CD4-positive, alpha-beta memory T cell (primary cell): ENCODE data around the gene SAP30. TPM values are rescaled to one million over a fixed set of nuclear protein-coding genes. Genes with fewer than 3 reads are reported as not detected.

Experiments
- CTCF ChIA-PET: fragments of 350-600 bp; sonication (Branson Sonifier 250); formaldehyde crosslinking; loops from one replicate; lab custom pipeline; 2021; ENCODE audit warnings: inconsistent platforms; ENCODE audit not compliant: partially characterized antibody; lab: Charles Lee
- POLR2A ChIA-PET: fragments of 350-600 bp; sonication (Branson Sonifier 250); formaldehyde crosslinking; loops from one replicate; lab custom pipeline; 2021; ENCODE audit not compliant: partially characterized antibody; lab: Charles Lee
- DNase-seq, 5 donors: peaks; one replicate each; pipeline versions ENCODE4 v3.0.0 to v3.0.0-alpha.2; 2020 to 2022; ENCODE audit warnings: mixed read lengths in 1 of 5
- H3K27ac ChIP-seq: one replicate; pipeline ENCODE4 v1.7.0; 2013; ENCODE audit warnings: low read depth, low read length
- H3K27me3 ChIP-seq: 2 replicates; pipeline ENCODE4 v1.7.0; 2013; ENCODE audit warnings: mild to moderate bottlenecking, low read length, moderate library complexity; ENCODE audit not compliant: insufficient read depth
- H3K36me3 ChIP-seq: 2 replicates; pipeline ENCODE4 v1.7.0; 2013; ENCODE audit warnings: mild to moderate bottlenecking, low read length, moderate library complexity; ENCODE audit not compliant: insufficient read depth
- H3K4me1 ChIP-seq: 2 replicates; pipeline ENCODE4 v1.7.0; 2013; ENCODE audit warnings: mild to moderate bottlenecking, low read length, moderate library complexity; ENCODE audit not compliant: insufficient read depth
- H3K4me3 ChIP-seq, 2 donors: one replicate each; pipeline ENCODE4 v1.7.0; 2013; ENCODE audit warnings: low read length in 2 of 2, mild to moderate bottlenecking in 1 of 2
- H3K9me3 ChIP-seq, 2 donors: one replicate each; pipeline ENCODE4 v1.7.0; 2013; ENCODE audit warnings: low read length in 2 of 2, control low read depth in 1 of 2; ENCODE audit not compliant: control insufficient read depth in 1 of 2
- H3K27ac Mint-ChIP-seq, 7 donors: one replicate each; pipeline ENCODE4 v1.8.0; 2020 to 2021; ENCODE audit warnings: mixed read lengths in 7 of 7, mild to moderate bottlenecking in 6 of 7, inconsistent platforms in 3 of 7, moderate library complexity in 3 of 7
- H3K27me3 Mint-ChIP-seq, 2 donors: one replicate each; pipeline ENCODE4 v1.8.0; 2020 to 2021; ENCODE audit warnings: mixed read lengths in 2 of 2
- H3K36me3 Mint-ChIP-seq, 2 donors: one replicate each; pipeline ENCODE4 v1.8.0; 2020 to 2021; ENCODE audit warnings: mixed read lengths in 2 of 2, inconsistent platforms in 1 of 2, mild to moderate bottlenecking in 1 of 2
- H3K4me1 Mint-ChIP-seq, 4 donors: one replicate each; pipeline ENCODE4 v1.8.0; 2020 to 2021; ENCODE audit warnings: mixed read lengths in 4 of 4, mild to moderate bottlenecking in 1 of 4
- H3K4me3 Mint-ChIP-seq, 8 donors: one replicate each; pipeline ENCODE4 v1.8.0; 2020 to 2021; ENCODE audit warnings: mixed read lengths in 8 of 8, mild to moderate bottlenecking in 7 of 8, moderate library complexity in 6 of 8, inconsistent platforms in 3 of 8
- H3K9me3 Mint-ChIP-seq, 8 donors: one replicate each; pipeline ENCODE4 v1.8.0; 2020 to 2021; ENCODE audit warnings: mixed read lengths in 8 of 8, mild to moderate bottlenecking in 5 of 8, inconsistent platforms in 3 of 8, moderate library complexity in 1 of 8
- intact Hi-C: fragments of 100-400 bp; cut with micrococcal nuclease; formaldehyde crosslinking; loops from one replicate; pipeline ENCODE4 v1.15.1; 2023
- polyA plus RNA-seq, 2 donors: library from polyadenylated mRNA; unstranded; fragments of 300-500 nt; fragmentation: Illumina TruSeq; gene quantifications; one replicate each; pipeline ENCODE4 v1.2.3, GENCODE V29; 2021
- total RNA-seq, 2 experiments: library from RNA; stranded (reverse); gene quantifications; one replicate each; pipeline ENCODE4 v1.2.3, GENCODE V29; 2021

The SAP30 gene
- total and polyA plus RNA-seq, 4 experiments from 2014 or later: 5.6 to 7.1 (median 6.4) TPM

DNA sequence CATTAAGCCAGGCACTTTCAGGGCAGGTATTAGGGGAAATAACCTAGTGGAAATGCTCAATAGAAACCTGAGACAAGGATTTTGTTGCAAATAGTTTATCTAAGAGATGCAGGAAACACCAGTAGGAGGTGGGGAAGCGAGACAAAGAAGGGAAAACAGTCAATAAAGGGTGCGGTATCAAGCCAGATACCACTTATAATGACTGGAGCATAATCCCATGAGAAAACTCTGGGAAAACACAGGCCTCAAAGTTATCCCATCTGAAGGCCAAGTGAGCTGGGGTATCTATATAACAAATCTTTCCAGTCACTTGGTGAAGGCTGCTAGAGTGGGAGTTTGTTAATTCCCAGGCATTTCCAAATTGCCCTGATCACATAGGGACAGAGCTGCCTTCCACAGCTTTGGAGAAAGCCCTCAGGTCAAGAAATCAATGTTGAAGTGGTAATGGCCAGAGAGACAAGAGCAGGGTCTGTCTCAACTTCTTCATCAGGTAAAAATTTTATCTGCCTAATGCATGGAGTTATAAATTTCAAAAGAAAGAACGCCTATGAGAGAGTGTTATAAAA, 26.8 kb upstream of the SAP30 start:
- Mint-ChIP-seq H3K4me1 (no peaks in the 10 kb centered on the region), H3K4me3 (no peak overlapping the region), H3K36me3 (no peaks in the 10 kb centered on the region), H3K27ac (no peak overlapping the region), H3K27me3 (peaks cover 0 to 5% of the 10 kb centered on the region in 2 donors), H3K9me3 (peaks cover 0 to 4% (median 0%) of the 10 kb centered on the region in 8 donors)
- ChIA-PET CTCF (no interaction called here), POLR2A (no interaction called here)
- no peak overlapping the region for H3K27ac ChIP-seq
- no peak overlapping the region for H3K4me3 ChIP-seq
- H3K9me3 ChIP-seq: no peaks in the 10 kb centered on the region
- H3K4me1 ChIP-seq: no peaks in the 10 kb centered on the region
- intact Hi-C loops: no loop called here
- H3K27me3 ChIP-seq: no peaks in the 10 kb centered on the region
- no peaks in the 10 kb centered on the region for H3K36me3 ChIP-seq
- DNase-seq: no peak

DNA sequence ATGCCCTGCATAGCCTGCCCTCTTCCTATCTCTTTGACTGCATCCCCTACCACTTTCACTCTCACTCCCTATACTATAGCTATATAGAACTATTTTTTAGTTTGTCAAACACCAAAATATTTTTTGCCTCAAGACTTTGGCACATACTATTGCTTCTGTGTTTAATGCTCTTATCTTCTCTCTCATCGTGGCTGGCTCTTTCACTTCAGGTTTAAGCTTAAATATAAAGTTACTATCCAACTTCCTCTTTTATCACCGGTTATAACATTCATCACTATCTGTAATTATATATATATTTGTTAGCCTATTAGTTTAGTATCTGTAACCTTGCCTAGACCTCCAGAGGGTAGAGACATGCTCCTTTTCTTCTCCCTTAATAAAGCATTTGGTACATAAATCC, 25.1 kb upstream of the SAP30 start:
- intact Hi-C loops: no loop called here
- H3K27me3 Mint-ChIP-seq: peaks cover 0 to 5% of the 10 kb centered on the region in 2 donors
- H3K27ac ChIP-seq: no peak overlapping the region
- no peaks in the 10 kb centered on the region for H3K27me3 ChIP-seq
- no peaks in the 10 kb centered on the region for H3K36me3 Mint-ChIP-seq
- no peak for DNase-seq
- no peak overlapping the region for H3K27ac Mint-ChIP-seq
- H3K9me3 Mint-ChIP-seq: peaks cover 0 to 4% (median 0%) of the 10 kb centered on the region in 8 donors
- ChIA-PET CTCF (interaction anchor here (1.0 to 1.5 kb wide), 3 partner anchors 11 to 15 kb away, joined by 3 to 4 read pairs (median 4); partner anchors contain the start of gene HMGB2), POLR2A (interaction anchor here (1.0 to 1.2 kb wide), 3 partner anchors 11 to 25 kb away, joined by 3 read pairs; partner anchors contain the start of genes HMGB2 and SAP30)
- H3K9me3 ChIP-seq: no peaks in the 10 kb centered on the region
- no peaks in the 10 kb centered on the region for H3K4me1 ChIP-seq
- H3K36me3 ChIP-seq: no peaks in the 10 kb centered on the region
- H3K4me3 Mint-ChIP-seq: no peak overlapping the region
- H3K4me1 Mint-ChIP-seq: no peaks in the 10 kb centered on the region
- H3K4me3 ChIP-seq: no peak overlapping the region

DNA sequence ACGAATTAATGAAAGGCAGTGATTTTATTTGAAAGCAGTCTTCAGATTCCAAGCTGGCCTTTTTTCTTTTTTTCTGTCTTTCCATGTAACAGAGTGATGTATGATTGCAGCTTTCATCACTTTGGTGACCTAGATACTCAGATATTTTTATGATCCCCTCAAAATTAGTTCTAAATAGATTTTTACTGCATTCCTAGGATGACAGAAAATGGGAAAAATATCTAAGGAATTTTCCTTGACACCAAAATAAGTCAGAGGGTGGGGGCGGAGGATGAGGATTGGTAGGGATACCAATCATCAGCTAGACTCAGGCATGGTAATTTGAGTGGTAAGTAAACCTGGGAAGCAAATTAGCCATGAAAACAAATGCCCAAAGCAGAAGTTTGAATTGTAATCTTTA, 24.7 kb upstream of the SAP30 start:
- Histone ChIP-seq H3K9me3 (no peaks in the 10 kb centered on the region), H3K4me3 (no peak overlapping the region), H3K27me3 (no peaks in the 10 kb centered on the region), H3K36me3 (no peaks in the 10 kb centered on the region), H3K4me1 (no peaks in the 10 kb centered on the region), H3K27ac (no peak overlapping the region)
- CTCF ChIA-PET: interaction anchor here (1.0 to 1.5 kb wide), 4 partner anchors 11 to 27 kb away, joined by 3 to 4 read pairs (median 4); partner anchors contain the start of gene HMGB2
- no peak for DNase-seq
- Mint-ChIP-seq H3K4me1 (no peaks in the 10 kb centered on the region), H3K27me3 (peaks cover 0 to 5% of the 10 kb centered on the region in 2 donors), H3K4me3 (no peak overlapping the region), H3K27ac (no peak overlapping the region), H3K36me3 (no peaks in the 10 kb centered on the region), H3K9me3 (peaks cover 0 to 4% (median 0%) of the 10 kb centered on the region in 8 donors)
- POLR2A ChIA-PET: interaction anchor here (1.0 to 1.2 kb wide), 2 partner anchors 12 to 13 kb away, joined by 3 read pairs; partner anchors contain the start of gene HMGB2
- intact Hi-C loops: no loop called here

DNA sequence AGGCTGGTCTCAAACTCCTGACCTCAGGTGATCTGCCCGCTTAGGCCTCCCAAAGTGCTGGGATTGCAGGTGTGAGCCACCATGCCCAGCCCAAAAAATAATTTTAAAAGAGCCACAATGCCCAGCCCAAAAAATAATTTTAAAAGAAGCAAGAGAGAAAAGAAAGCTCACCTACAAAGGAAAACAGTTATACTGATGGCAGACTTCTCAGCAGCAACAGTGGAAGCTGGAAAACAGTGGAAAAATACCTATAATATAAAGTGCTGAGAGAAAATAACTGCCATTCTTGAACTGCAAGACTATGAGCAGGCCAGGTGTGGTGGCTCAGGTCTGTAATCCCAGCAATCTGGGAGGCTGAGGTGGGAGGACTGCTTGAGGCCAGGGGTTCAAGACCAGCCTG, 23.3 kb upstream of the SAP30 start:
- Histone ChIP-seq H3K9me3 (no peaks in the 10 kb centered on the region), H3K4me1 (no peaks in the 10 kb centered on the region), H3K27ac (no peak overlapping the region), H3K4me3 (no peak overlapping the region), H3K36me3 (no peaks in the 10 kb centered on the region), H3K27me3 (no peaks in the 10 kb centered on the region)
- Mint-ChIP-seq H3K4me1 (no peaks in the 10 kb centered on the region), H3K9me3 (peaks cover 0 to 4% (median 0%) of the 10 kb centered on the region in 8 donors), H3K27ac (no peak overlapping the region), H3K4me3 (no peak overlapping the region), H3K36me3 (no peaks in the 10 kb centered on the region), H3K27me3 (peaks cover 0 to 5% of the 10 kb centered on the region in 2 donors)
- intact Hi-C loops: no loop called here
- CTCF ChIA-PET: no interaction called here
- POLR2A ChIA-PET: interaction anchor here (1.1 to 1.8 kb wide), 2 partner anchors 13 to 22 kb away, joined by 4 to 5 read pairs; partner anchors contain the start of gene HMGB2
- DNase-seq: no peak

DNA sequence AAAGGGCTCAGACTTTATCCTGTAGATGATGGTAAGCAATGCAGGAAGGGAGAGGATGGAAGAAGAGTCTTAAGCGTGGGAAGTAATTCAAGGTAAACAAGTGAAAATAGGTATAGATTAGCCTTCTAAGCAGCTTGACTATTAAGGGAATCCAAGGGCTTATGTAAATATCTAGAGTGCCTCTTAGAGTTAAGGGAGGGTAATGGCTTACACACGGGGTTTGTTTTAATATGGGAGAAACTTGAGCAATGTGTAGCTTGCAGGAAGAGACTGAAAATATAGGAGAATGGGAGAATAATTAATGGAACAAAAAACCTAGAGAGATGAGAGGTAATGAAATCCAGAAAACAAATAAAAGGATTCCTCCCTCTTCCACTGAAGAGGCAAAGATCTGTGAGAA, 12.8 kb upstream of the SAP30 start:
- Histone ChIP-seq H3K4me3 (no peak overlapping the region), H3K9me3 (no peaks in the 10 kb centered on the region), H3K36me3 (no peaks in the 10 kb centered on the region), H3K27ac (no peak overlapping the region), H3K27me3 (no peaks in the 10 kb centered on the region), H3K4me1 (no peaks in the 10 kb centered on the region)
- no peak overlapping the region for H3K4me3 Mint-ChIP-seq
- no peaks in the 10 kb centered on the region for H3K4me1 Mint-ChIP-seq
- POLR2A ChIA-PET: interaction anchor here (1.1 kb wide), 1 partner anchor 12 kb away, joined by 4 read pairs; the partner anchor contains the start of gene SAP30
- intact Hi-C loops: no loop called here
- H3K36me3 Mint-ChIP-seq: no peaks in the 10 kb centered on the region
- no peak for DNase-seq
- H3K27ac Mint-ChIP-seq: no peak overlapping the region
- no peaks in the 10 kb centered on the region for H3K9me3 Mint-ChIP-seq
- CTCF ChIA-PET: interaction anchor here (1.1 to 2.8 kb wide), 3 partner anchors 12 to 38 kb away, joined by 4 to 14 read pairs (median 4); no protein-coding TSS in a partner anchor
- H3K27me3 Mint-ChIP-seq: peaks cover 2 to 4% of the 10 kb centered on the region in 2 donors

- intact Hi-C loops: no loop called here
- no peak for DNase-seq
Observed at GRCh38 chr4:173360587-173361221, 10.1 kb upstream of the SAP30 start.

DNA sequence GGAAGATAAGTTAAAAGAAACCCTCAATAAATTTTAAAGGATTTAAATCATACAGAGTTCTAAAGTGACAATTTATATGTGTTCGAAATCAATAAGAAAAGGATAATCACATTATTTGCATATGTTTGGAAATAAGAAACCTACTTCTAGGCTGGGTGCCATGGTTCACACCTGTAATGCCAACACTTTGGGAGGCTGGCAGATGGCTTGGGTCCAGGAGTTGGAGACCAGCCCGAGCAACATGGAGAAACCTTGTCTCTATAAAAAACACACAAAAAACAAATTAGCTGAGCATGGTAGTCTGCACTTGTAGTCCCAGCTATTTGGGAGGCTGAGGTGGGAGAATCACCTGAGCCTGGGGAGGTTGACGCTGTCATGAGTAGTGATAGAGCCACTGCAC, 8.1 kb upstream of the SAP30 start:
- Histone ChIP-seq H3K4me3 (no peak overlapping the region), H3K27me3 (no peaks in the 10 kb centered on the region), H3K4me1 (peaks cover 22% of the 10 kb centered on the region), H3K36me3 (no peaks in the 10 kb centered on the region), H3K9me3 (no peaks in the 10 kb centered on the region), H3K27ac (no peak overlapping the region)
- peaks cover 0 to 2% of the 10 kb centered on the region in 2 donors for H3K27me3 Mint-ChIP-seq
- peaks cover 11 to 20% (median 16%) of the 10 kb centered on the region in 4 donors for H3K4me1 Mint-ChIP-seq
- no peaks in the 10 kb centered on the region for H3K36me3 Mint-ChIP-seq
- H3K4me3 Mint-ChIP-seq: no peak overlapping the region
- intact Hi-C loops: no loop called here
- no peaks in the 10 kb centered on the region for H3K9me3 Mint-ChIP-seq
- no peak for DNase-seq
- no peak overlapping the region for H3K27ac Mint-ChIP-seq
- CTCF ChIA-PET: interaction anchor here (1.6 kb wide), 1 partner anchor 28 kb away, joined by 3 read pairs; no protein-coding TSS in a partner anchor
- POLR2A ChIA-PET: no interaction called here

More at GRCh38 chr4:173360587-173361221, 10.1 kb upstream of the SAP30 start:
- no peaks in the 10 kb centered on the region for H3K9me3 Mint-ChIP-seq
- H3K4me1 Mint-ChIP-seq: peaks cover 6 to 9% (median 6%) of the 10 kb centered on the region in 4 donors
- ChIA-PET CTCF (interaction anchor here (0.7 to 1.2 kb wide), 3 partner anchors 9 to 68 kb away, joined by 3 read pairs; no protein-coding TSS in a partner anchor), POLR2A (interaction anchor here (2.0 kb wide), 1 partner anchor 26 kb away, joined by 7 read pairs; the partner anchor contains the start of gene HMGB2)
- H3K36me3 Mint-ChIP-seq: no peaks in the 10 kb centered on the region
- no peak overlapping the region for H3K4me3 ChIP-seq
- H3K4me1 ChIP-seq: peaks cover 5% of the 10 kb centered on the region
- H3K27me3 ChIP-seq: no peaks in the 10 kb centered on the region
- H3K27ac ChIP-seq: no peak overlapping the region
- no peak overlapping the region for H3K4me3 Mint-ChIP-seq
- H3K27me3 Mint-ChIP-seq: peaks cover 0 to 2% of the 10 kb centered on the region in 2 donors
- H3K27ac Mint-ChIP-seq: no peak overlapping the region
- H3K36me3 ChIP-seq: no peaks in the 10 kb centered on the region
- no peaks in the 10 kb centered on the region for H3K9me3 ChIP-seq
